HepG2 (cell line): ENCODE data around the gene GTPBP6. TPM values are rescaled to one million over a fixed set of nuclear protein-coding genes. Genes with fewer than 3 reads are reported as not detected.

Experiments used
- ATAC-seq: fragments of 200-7000 bp; cut with Tn5 transposase; 3 replicates; pipeline ENCODE4 v1.9.1; 2020; ENCODE audit warnings: mild to moderate bottlenecking, moderate library complexity
- BruUV-seq: library from RNA; stranded (reverse); fragments of 400-500 nt; replicated peaks from 2 replicates; lab custom pipeline; 2021; lab: Mats Ljungman, UMichigan
- CTCF ChIA-PET: fragments of 300-600 bp; formaldehyde crosslinking; extraction: SDS; loops from one replicate; lab custom pipeline; 2021; ENCODE audit warnings: low total read pairs, inconsistent platforms, low intra/inter-chr PET ratio; lab: Yijun Ruan, JAX
- POLR2A ChIA-PET: fragments of 350-600 bp; sonication (Branson Sonifier 250); formaldehyde crosslinking; loops from one replicate; lab custom pipeline; 2020; ENCODE audit warnings: antibody characterized with exemption, inconsistent platforms; lab: Yijun Ruan, JAX
- DNase-seq: peaks from one replicate; pipeline ENCODE4 v3.0.0-alpha.2; 2015; ENCODE audit warnings: low spot score
- FAIRE-seq: peaks from 3 replicates; lab custom pipeline; 2011; peaks lifted over from hg19 to GRCh38; lab: Jason Lieb, UNC
- H2AFZ ChIP-seq: one replicate; pipeline ENCODE4 v1.6.1; 2011; ENCODE audit warnings: low read length, inconsistent platforms
- H3K27ac ChIP-seq: fragments of 300-600 bp; 3 replicates; pipeline ENCODE4 v1.8.0; 2011; ENCODE audit warnings: mixed run types, mild to moderate bottlenecking, mixed read lengths, low read length, inconsistent platforms; ENCODE audit not compliant: insufficient read depth; ENCODE audit errors: extremely low read length
- H3K27me3 ChIP-seq, 2 experiments: fragments of 200-600 bp in 1 of 2; 2 replicates in 1 of 2; 3 replicates in 1 of 2; pipeline versions ENCODE4 v1.6.0 to v1.8.0; 2011; ENCODE audit warnings: low read length in 2 of 2, mild to moderate bottlenecking in 2 of 2, moderate library complexity in 2 of 2, inconsistent platforms in 1 of 2; ENCODE audit not compliant: insufficient read depth in 2 of 2, control insufficient read depth in 1 of 2
- H3K36me3 ChIP-seq, 2 experiments: fragments of 200-600 bp in 1 of 2; replicated peaks in 1 of 2; 2 replicates in 1 of 2; 3 replicates in 1 of 2; pipeline versions ENCODE4 v1.5.1 to v1.8.0; 2011; ENCODE audit warnings: low read length in 2 of 2, inconsistent platforms in 1 of 2; ENCODE audit not compliant: insufficient read depth in 2 of 2, control insufficient read depth in 1 of 2
- H3K4me1 ChIP-seq: 2 replicates; pipeline ENCODE4 v1.5.1; 2012; ENCODE audit warnings: low read length, inconsistent platforms; ENCODE audit not compliant: insufficient read depth
- H3K4me2 ChIP-seq: 2 replicates; pipeline ENCODE4 v1.6.0; 2011; ENCODE audit warnings: low read depth, low read length, inconsistent platforms
- H3K4me3 ChIP-seq, 3 experiments: fragments of 200-600 bp in 1 of 3; sonication (generic), shearing (Covaris generic) in 1 of 3; replicated peaks in 1 of 3; 2 replicates each; pipeline ENCODE4 v1.5.1; 2011 to 2016; ENCODE audit warnings: low read length in 3 of 3, inconsistent platforms in 2 of 3, low read depth in 2 of 3, mild to moderate bottlenecking in 2 of 3, control low read depth in 1 of 3, mixed read lengths in 1 of 3; ENCODE audit not compliant: insufficient read depth in 1 of 3
- H3K79me2 ChIP-seq: one replicate; pipeline ENCODE4 v1.6.1; 2011; ENCODE audit warnings: low read length, inconsistent platforms; ENCODE audit not compliant: insufficient read depth
- H3K9ac ChIP-seq: 2 replicates; pipeline ENCODE4 v1.6.0; 2011; ENCODE audit warnings: mild to moderate bottlenecking, low read depth, low read length, inconsistent platforms; ENCODE audit not compliant: insufficient read depth
- H3K9me3 ChIP-seq: 2 replicates; pipeline ENCODE4 v1.5.1; 2012; ENCODE audit warnings: mild to moderate bottlenecking, low read length
- H4K20me1 ChIP-seq: 2 replicates; pipeline ENCODE4 v1.6.0; 2011; ENCODE audit warnings: inconsistent platforms, mild to moderate bottlenecking, low read length, moderate library complexity; ENCODE audit not compliant: insufficient read depth
- KLF6 ChIP-seq: IDR thresholded peaks from 2 replicates; pipeline ENCODE4 v1.8.0; 2016; ENCODE audit warnings: missing biosample characterization, missing genetic modification reagents
- LCORL ChIP-seq, 2 experiments: fragments of 450-650 bp in 1 of 2; sonication (generic) in 1 of 2; formaldehyde crosslinking in 1 of 2; IDR thresholded peaks; 2 replicates each; pipeline versions ENCODE4 v1.5.0 to v1.6.1; 2017 to 2020; ENCODE audit warnings: antibody characterized with exemption in 1 of 2, missing genetic modification reagents in 1 of 2
- MYC ChIP-seq: sonication (generic); formaldehyde crosslinking; IDR thresholded peaks from 2 replicates; pipeline ENCODE4 v1.9.0; 2021; ENCODE audit warnings: missing genetic modification reagents, borderline replicate concordance
- TBX2 ChIP-seq: sonication (generic); formaldehyde crosslinking; IDR thresholded peaks from 2 replicates; pipeline ENCODE4 v1.5.0; 2020; ENCODE audit warnings: missing genetic modification reagents, mild to moderate bottlenecking, borderline replicate concordance
- ZNF18 ChIP-seq: sonication (generic); formaldehyde crosslinking; IDR thresholded peaks from 2 replicates; pipeline ENCODE4 v1.8.0; 2022; ENCODE audit warnings: mild to moderate bottlenecking, missing genetic modification reagents; ENCODE audit not compliant: insufficient replicate concordance
- ZNF687 ChIP-seq: sonication (generic); formaldehyde crosslinking; IDR thresholded peaks from 2 replicates; pipeline ENCODE4 v1.5.1; 2020; ENCODE audit warnings: mild to moderate bottlenecking, missing genetic modification reagents, moderate library complexity
- WGBS: methylation state at CpG from one replicate; pipeline ENCODE4 v1.1.6; 2017; ENCODE audit warnings: low lambda C conversion rate; 5-methylcytosine and 5-hydroxymethylcytosine counted together
- in situ Hi-C: cut with HindIII; loops from 2 replicates; pipeline ENCODE4 v1.10.0; 2017; ENCODE audit warnings: low pct_unique_long_range_greater_than_20kb; ENCODE audit not compliant: extremely low pct_ligation_motif_present
- intact Hi-C: fragments of 100-400 bp; cut with micrococcal nuclease; formaldehyde crosslinking; loops from one replicate; pipeline ENCODE4 v1.10.0; 2022; ENCODE audit not compliant: unreplicated experiment
- polyA plus RNA-seq, 8 experiments: library from polyadenylated mRNA; depleted of rRNA in 3 of 8; stranded (reverse) in 7 of 8; unstranded in 1 of 8; fragments of >200 nt; fragmentation: Illumina TruSeq in 4 of 8; extraction: Trizol in 4 of 8; gene quantifications; 2 replicates each; pipeline versions ENCODE4 v1.2.1 to v1.2.3, GENCODE V29; 2011 to 2016; ENCODE audit warnings: low read depth in 4 of 8, missing spikeins in 1 of 8, mixed read lengths in 1 of 8; ENCODE audit not compliant: insufficient read depth in 1 of 8
- total RNA-seq, 5 experiments: library from RNA; depleted of rRNA; stranded (reverse); fragments of >200 nt; fragmentation: Illumina TruSeq; extraction: Trizol; gene quantifications; 2 replicates each; pipeline ENCODE4 v1.2.3, GENCODE V29; 2016; ENCODE audit warnings: low read depth in 1 of 5

The GTPBP6 gene
- total and polyA plus RNA-seq, 2 of the 13 experiments (the other 11 are each of a cell fraction or from before 2014, with no cell fraction given) = 20.2 to 39.6 TPM

- WGBS = 41% methylated on average over 21 of the region's 21 CpGs
- Histone ChIP-seq H2AFZ (no peak overlapping the region), H3K4me2 (peak overlapping the region; percentile 34; the same call in 1 of the 2 replicates)
Observed at GRCh38 chrX:259692-260355, 58.8 kb downstream of the GTPBP6 start.

More at GRCh38 chrX:259692-260355, 58.8 kb downstream of the GTPBP6 start:
- peak overlapping the region in 1 of 3 experiments; percentile 33; a peak in 1 of 6 replicates for H3K4me3 ChIP-seq
- in situ Hi-C loops (no loop called here), intact Hi-C loops (no loop called here)
- no peaks in the 10 kb centered on the region for H3K79me2 ChIP-seq
- ChIA-PET POLR2A (no interaction called here), CTCF (no interaction called here)
- no peaks in the 10 kb centered on the region for H3K9me3 ChIP-seq
- no TSS peak for BruUV-seq
- no peaks in the 10 kb centered on the region for H3K27me3 ChIP-seq
- DNase-seq (no peak), ATAC-seq (no peak), FAIRE-seq (no peak)
- H3K36me3 ChIP-seq = no peaks in the 10 kb centered on the region
- H4K20me1 ChIP-seq = no peaks in the 10 kb centered on the region
- H3K9ac ChIP-seq = no peak overlapping the region
- peaks cover 64% of the 10 kb centered on the region for H3K4me1 ChIP-seq
- H3K27ac ChIP-seq = no peak overlapping the region
- TF ChIP-seq TBX2 (no peak), MYC (CRISPR knock-in tag) (peak; percentile 18; the same call in 1 of the 2 replicates), ZNF18 (peak; percentile 47), LCORL (IDR thresholded peaks at IDR 0.05) (no peak), LCORL (CRISPR knock-in tag; IDR thresholded peaks at IDR 0.05) (0 out of 2 replicates have a peak, but pooled peaks have one; percentile 29), KLF6 (CRISPR knock-in tag) (no peak), ZNF687 (peak; percentile 58)
- TF ChIP-seq, all 625 proteins: peak for 4
